RWPE2 (cell line): ENCODE data around the gene EIF5AL1.
"Not testable (repeated sequence)": the region's sequence is repeated elsewhere in the genome, so short reads cannot be mapped to it uniquely, and the experiment has no call there.

Experiments
- ATAC-seq: fragments of 200-7000 bp; cut with Tn5 transposase; 3 replicates; pipeline ENCODE4 v1.9.1; 2021; ENCODE audit warnings: low read depth
- DNase-seq: peaks from one replicate; pipeline ENCODE4 v3.0.0-alpha.2; 2020; ENCODE audit warnings: low spot score
- H3K27ac ChIP-seq: fragments of 450-650 bp; 2 replicates; pipeline ENCODE4 v1.5.1; 2017; ENCODE audit warnings: mild to moderate bottlenecking; ENCODE audit not compliant: poor library complexity, severe bottlenecking
- H3K27me3 ChIP-seq: fragments of 250-450 bp; sonication (Bioruptor Pico); 2 replicates; pipeline ENCODE4 v1.5.1; 2021; ENCODE audit warnings: mild to moderate bottlenecking, moderate library complexity; ENCODE audit not compliant: insufficient read depth, poor library complexity, severe bottlenecking
- H3K36me3 ChIP-seq: fragments of 250-450 bp; sonication (Bioruptor Pico); 2 replicates; pipeline ENCODE4 v1.5.1; 2020; ENCODE audit warnings: low read depth, mild to moderate bottlenecking, moderate library complexity
- H3K4me1 ChIP-seq: fragments of 250-450 bp; sonication (Bioruptor Pico); 2 replicates; pipeline ENCODE4 v1.5.1; 2021; ENCODE audit warnings: mild to moderate bottlenecking, moderate library complexity; ENCODE audit not compliant: insufficient read depth, poor library complexity, severe bottlenecking
- H3K4me3 ChIP-seq: fragments of 250-450 bp; sonication (Bioruptor Pico); 2 replicates; pipeline ENCODE4 v1.5.1; 2021; ENCODE audit warnings: mild to moderate bottlenecking, moderate library complexity; ENCODE audit not compliant: severe bottlenecking
- H3K9me3 ChIP-seq: fragments of 250-450 bp; sonication (Bioruptor Pico); 2 replicates; pipeline ENCODE4 v1.5.1; 2021; ENCODE audit warnings: mild to moderate bottlenecking, moderate library complexity; ENCODE audit not compliant: severe bottlenecking
- CTCF ChIP-seq: fragments of 450-650 bp; IDR thresholded peaks from one replicate; pipeline ENCODE4 v1.5.1; 2017; ENCODE audit warnings: mild to moderate bottlenecking, moderate library complexity; ENCODE audit not compliant: poor library complexity, severe bottlenecking

Gene EIF5AL1

GRCh38 chr10:79523157-79523853, 11.0 kb downstream of the EIF5AL1 start:
- not testable (repeated sequence) for H3K4me3 ChIP-seq, DNase-seq, H3K27me3 ChIP-seq, H3K9me3 ChIP-seq, H3K4me1 ChIP-seq, H3K36me3 ChIP-seq, H3K27ac ChIP-seq
- peak; percentile 21; the same call in 1 of the 3 replicates for ATAC-seq

DNA sequence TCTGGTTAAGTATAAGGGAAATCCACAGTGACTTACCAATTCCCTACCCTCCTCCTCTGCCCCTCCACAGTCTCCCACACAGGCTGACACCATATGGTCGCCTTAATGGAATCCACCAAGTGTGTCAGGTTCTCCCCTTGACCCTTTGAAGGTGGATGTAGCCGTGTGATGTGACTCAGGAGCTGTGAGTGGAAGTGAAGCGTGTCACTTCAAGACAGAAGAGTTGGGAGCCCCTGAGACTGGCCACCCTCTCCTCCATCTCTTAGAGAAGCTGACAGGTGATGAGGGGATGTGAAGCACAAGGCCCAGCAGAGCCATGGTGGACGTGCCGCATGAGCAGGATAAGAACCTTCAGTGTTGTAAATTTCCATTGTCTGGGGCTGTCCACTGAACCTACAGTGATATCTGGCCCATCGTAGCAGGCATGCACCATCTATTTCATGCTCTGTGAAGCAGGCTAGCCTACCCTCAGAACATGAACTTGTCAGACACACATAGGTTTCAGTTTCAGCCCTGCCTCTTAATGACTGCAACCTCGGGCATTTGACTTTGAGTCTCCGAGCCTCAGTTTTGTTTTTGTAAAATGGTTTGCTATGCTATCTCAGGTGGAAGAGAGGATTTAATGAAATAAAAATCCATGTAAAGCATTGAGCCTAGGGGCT, 12.8 kb downstream of the EIF5AL1 start:
- H3K27ac ChIP-seq, H3K4me1 ChIP-seq, H3K27me3 ChIP-seq, H3K4me3 ChIP-seq, H3K36me3 ChIP-seq, H3K9me3 ChIP-seq, DNase-seq, ATAC-seq: not testable (repeated sequence)

GRCh38 chr10:79528261-79528660, 15.9 kb downstream of the EIF5AL1 start:
- DNase-seq, H3K9me3 ChIP-seq, H3K27ac ChIP-seq, H3K27me3 ChIP-seq, ATAC-seq, H3K4me1 ChIP-seq, H3K36me3 ChIP-seq, H3K4me3 ChIP-seq: not testable (repeated sequence)

DNA sequence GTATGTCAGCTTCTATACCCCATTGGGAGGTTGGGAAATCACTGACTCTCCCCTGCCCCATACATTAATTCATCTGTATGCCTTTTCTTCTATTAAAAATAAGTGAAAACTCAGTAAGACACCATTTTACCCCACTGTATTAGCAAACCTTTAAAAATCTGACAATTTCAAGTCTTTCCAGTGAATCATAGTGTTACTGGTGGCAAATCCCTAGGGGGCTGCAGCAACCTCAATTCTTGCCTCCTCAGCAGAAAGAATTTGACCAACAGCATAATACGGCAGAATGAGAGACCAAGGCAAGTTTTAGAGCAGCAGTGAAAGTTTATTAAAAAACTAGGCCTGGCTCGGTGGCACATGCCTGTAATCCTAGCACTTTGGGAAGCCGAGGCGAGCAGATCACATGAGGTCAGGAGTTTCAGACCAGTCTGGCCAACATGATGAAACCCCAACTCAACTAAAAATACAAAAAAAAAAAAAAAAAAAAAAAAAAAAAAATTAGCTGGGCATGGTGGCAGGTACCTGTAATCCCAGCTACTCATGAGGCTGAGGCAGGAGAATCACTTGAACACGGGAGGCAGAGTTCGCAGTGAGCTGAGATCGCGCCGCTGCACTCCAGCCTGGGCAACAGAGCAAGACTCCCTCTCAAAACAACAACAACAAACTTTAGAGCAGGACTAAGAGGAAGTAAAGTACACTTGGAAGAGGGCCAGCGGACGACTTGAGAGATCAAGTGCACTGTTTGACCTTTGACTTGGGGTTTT, 21.0 kb downstream of the EIF5AL1 start:
- not testable (repeated sequence) for ATAC-seq, H3K4me3 ChIP-seq, DNase-seq

GRCh38 chr10:79533903-79534175, 21.5 kb downstream of the EIF5AL1 start:
- not testable (repeated sequence) for H3K9me3 ChIP-seq, ATAC-seq, H3K4me1 ChIP-seq, DNase-seq, H3K27me3 ChIP-seq, H3K4me3 ChIP-seq, H3K27ac ChIP-seq, H3K36me3 ChIP-seq

More for the DNA sequence above, 21.0 kb downstream of the EIF5AL1 start:
- not testable (repeated sequence) for H3K27ac ChIP-seq, H3K27me3 ChIP-seq, H3K36me3 ChIP-seq, H3K4me1 ChIP-seq, H3K9me3 ChIP-seq

- H3K27ac ChIP-seq, H3K36me3 ChIP-seq, H3K9me3 ChIP-seq, H3K4me1 ChIP-seq, ATAC-seq, H3K27me3 ChIP-seq, DNase-seq, H3K4me3 ChIP-seq: not testable (repeated sequence)
Measured at GRCh38 chr10:79538311-79538710, 26.0 kb downstream of the EIF5AL1 start.

DNA sequence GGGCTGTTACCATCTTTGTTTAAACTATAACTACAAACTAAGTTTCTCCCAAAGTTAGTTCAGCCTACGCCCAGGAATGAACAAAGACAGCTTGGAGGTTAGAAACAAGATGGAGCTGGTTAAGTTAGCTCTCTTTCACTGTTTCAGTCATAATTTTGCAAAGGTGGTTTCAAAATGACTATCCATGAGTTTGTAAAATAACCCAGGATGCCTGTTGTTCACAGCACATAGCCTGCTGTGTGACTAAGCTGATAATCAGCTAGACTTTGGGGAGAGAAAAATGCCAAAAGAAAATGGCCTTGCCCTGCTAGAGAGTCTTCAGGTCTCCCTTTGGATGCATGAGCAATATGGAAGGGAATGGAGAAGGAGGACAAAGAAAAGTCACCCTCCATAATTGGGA, 28.6 kb downstream of the EIF5AL1 start:
- not testable (repeated sequence) for H3K27me3 ChIP-seq, DNase-seq, H3K4me1 ChIP-seq, ATAC-seq, H3K36me3 ChIP-seq, H3K9me3 ChIP-seq, H3K27ac ChIP-seq, H3K4me3 ChIP-seq

DNA sequence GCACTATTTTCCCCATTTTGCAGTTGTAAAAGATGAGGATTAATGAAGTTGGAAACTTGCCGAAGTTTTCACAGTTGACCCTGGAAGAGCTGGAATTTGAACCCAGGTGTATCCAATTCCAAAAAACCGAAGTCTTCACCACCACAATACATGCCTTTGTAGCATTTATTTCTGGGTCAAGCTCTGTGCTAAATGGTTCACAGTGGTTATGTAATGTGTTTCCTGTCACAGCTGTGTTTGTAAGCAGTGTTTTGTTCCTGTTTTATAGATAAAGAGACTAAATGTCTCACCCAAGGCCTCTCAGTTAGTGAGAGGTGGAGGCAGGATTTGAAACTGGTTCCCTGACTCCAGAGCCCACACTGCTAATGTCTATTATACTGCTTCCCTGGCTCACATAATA, 30.3 kb downstream of the EIF5AL1 start:
- H3K27me3 ChIP-seq = no peaks in the 10 kb centered on the region
- DNase-seq (no peak), ATAC-seq (no peak)
- H3K36me3 ChIP-seq = no peaks in the 10 kb centered on the region
- no peak for TF ChIP-seq CTCF
- H3K4me1 ChIP-seq = no peaks in the 10 kb centered on the region
- H3K4me3 ChIP-seq = no peak overlapping the region
- no peak overlapping the region for H3K27ac ChIP-seq
- no peaks in the 10 kb centered on the region for H3K9me3 ChIP-seq

DNA sequence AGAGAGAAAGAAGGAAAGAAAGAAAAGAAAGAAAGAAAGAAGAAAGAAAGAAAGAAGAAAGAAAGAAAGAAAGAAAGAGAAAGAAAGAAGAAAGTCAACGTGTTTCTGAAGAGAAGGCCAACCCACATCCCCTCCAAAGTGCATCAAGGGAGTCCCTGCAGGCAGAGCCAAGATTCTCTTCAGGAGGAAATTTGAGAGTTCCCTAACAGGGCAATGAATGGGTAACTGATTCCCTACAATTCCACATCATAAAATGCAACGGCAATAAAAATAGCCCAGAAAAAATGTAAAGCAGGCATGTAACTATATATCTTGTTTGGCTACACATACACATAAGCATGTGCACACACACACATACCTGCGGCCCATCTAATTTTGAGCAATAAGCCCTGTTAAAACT, 32.1 kb downstream of the EIF5AL1 start:
- not testable (repeated sequence) for H3K27ac ChIP-seq, H3K4me1 ChIP-seq, ATAC-seq, H3K9me3 ChIP-seq, H3K4me3 ChIP-seq, DNase-seq, H3K36me3 ChIP-seq, H3K27me3 ChIP-seq

GRCh38 chr10:79544926-79545659, 32.8 kb downstream of the EIF5AL1 start:
- H3K36me3 ChIP-seq, H3K4me1 ChIP-seq, H3K4me3 ChIP-seq, ATAC-seq, H3K9me3 ChIP-seq, H3K27me3 ChIP-seq, DNase-seq, H3K27ac ChIP-seq: not testable (repeated sequence)
